Body of pancreas (tissue), 4 donors: Measurements from ENCODE around the gene UBXN6. TPM values are rescaled to one million over a fixed set of nuclear protein-coding genes. Genes with fewer than 3 reads are reported as not detected.

ENCODE experiments used
- ATAC-seq: fragments of 150-250 bp; one replicate; pipeline ENCODE4 v1.9.1; 2016
- DNase-seq, 4 donors: peaks; one replicate each; pipeline ENCODE4 v3.0.0-alpha.2; 2019
- H3K27ac ChIP-seq, 4 donors: fragments of 200-600 bp; sonication (generic); 1 replicate in 3 of 4; 2 replicates in 1 of 4; pipeline versions ENCODE4 v1.5.1 to v1.6.1; 2016 to 2019; ENCODE audit warnings: mild to moderate bottlenecking in 1 of 4, mixed read lengths in 1 of 4, moderate library complexity in 1 of 4
- H3K27me3 ChIP-seq, 2 donors: fragments of 200-600 bp; sonication (generic); one replicate each; pipeline ENCODE4 v1.6.0; 2016; ENCODE audit warnings: mild to moderate bottlenecking in 1 of 2
- H3K36me3 ChIP-seq, 2 donors: fragments of 200-600 bp; sonication (generic); replicated peaks in 1 of 2; 2 replicates each; pipeline ENCODE4 v1.5.1; 2016; ENCODE audit warnings: low read depth in 2 of 2; ENCODE audit not compliant: insufficient read depth in 1 of 2
- H3K4me1 ChIP-seq: fragments of 200-600 bp; sonication (generic); one replicate; pipeline ENCODE4 v1.6.0; 2016
- H3K4me3 ChIP-seq, 2 donors: fragments of 200-600 bp; sonication (generic); 1 replicate in 1 of 2; 2 replicates in 1 of 2; pipeline ENCODE4 v1.5.1; 2016 to 2019
- H3K9me3 ChIP-seq, 3 donors: fragments of 200-600 bp; sonication (generic); 1 replicate in 2 of 3; 2 replicates in 1 of 3; pipeline ENCODE4 v1.5.1; 2016
- CTCF ChIP-seq, 7 experiments: fragments of 450-650 bp in 4 of 7; fragments of 200-600 bp in 3 of 7; sonication (generic) in 3 of 7; IDR thresholded peaks; one replicate each; pipeline ENCODE4 v1.5.1; 2016 to 2019; ENCODE audit warnings: antibody characterized with exemption in 7 of 7
- POLR2A ChIP-seq, 3 donors: fragments of 450-650 bp; IDR thresholded peaks; one replicate each; pipeline ENCODE4 v1.6.1; 2016; ENCODE audit warnings: antibody characterized with exemption in 3 of 3, mild to moderate bottlenecking in 2 of 3
- WGBS, 2 donors: methylation state at CpG; one replicate each; pipeline ENCODE4 v1.1.5; 2017; 5-methylcytosine and 5-hydroxymethylcytosine counted together
- intact Hi-C: fragments of 100-400 bp; cut with DNase I; formaldehyde crosslinking; loops from one replicate; pipeline ENCODE4 v1.15.1; 2023
- total RNA-seq, 2 donors: library from RNA; depleted of rRNA; stranded (reverse); fragments of >200 nt; gene quantifications; one replicate each; pipeline ENCODE4 v1.1.0, GENCODE V29; 2016

Gene UBXN6
- total RNA-seq, 2 donors from 2014 or later: 64.6 to 107 TPM

GRCh38 chr19:4499318-4499717 is 41.7 kb upstream of the UBXN6 start:
- H3K36me3 ChIP-seq: peaks cover under 1 to 10% of the 10 kb centered on the region in 2 donors
- TF ChIP-seq POLR2A (IDR thresholded peaks at IDR 0.05): no peak
- no peak for TF ChIP-seq CTCF (IDR thresholded peaks at IDR 0.05)
- DNase-seq: no peak
- H3K27ac ChIP-seq: no peak overlapping the region
- H3K4me1 ChIP-seq: no peaks in the 10 kb centered on the region
- no peaks in the 10 kb centered on the region for H3K27me3 ChIP-seq
- ATAC-seq: no peak
- no peak overlapping the region for H3K4me3 ChIP-seq
- WGBS, 2 donors: 94 to 97% methylated on average over 23 of the region's 23 CpGs
- no peaks in the 10 kb centered on the region for H3K9me3 ChIP-seq
- intact Hi-C loops: no loop called here

DNA sequence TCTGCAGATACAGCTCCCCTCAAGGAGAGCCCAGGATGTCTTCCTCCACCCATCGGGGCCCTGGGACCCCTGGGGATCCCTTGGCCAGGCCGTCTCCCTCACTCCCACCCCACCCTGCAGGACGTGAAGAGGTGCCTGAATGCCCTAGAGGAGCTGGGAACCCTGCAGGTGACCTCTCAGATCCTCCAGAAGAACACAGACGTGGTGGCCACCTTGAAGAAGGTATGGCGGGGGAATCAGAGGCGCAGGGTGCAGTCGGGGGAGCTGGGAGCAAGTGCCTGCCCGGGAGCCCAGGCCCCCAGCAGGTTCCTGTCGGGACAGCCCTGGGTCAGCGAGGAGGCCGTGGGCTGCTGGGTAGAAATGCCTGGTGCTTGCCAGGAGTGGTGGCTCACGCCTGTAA is 41.1 kb upstream of the UBXN6 start:
- Histone ChIP-seq H3K9me3 (no peaks in the 10 kb centered on the region), H3K36me3 (peaks cover 7 to 13% of the 10 kb centered on the region in 2 donors), H3K4me1 (no peaks in the 10 kb centered on the region), H3K27me3 (no peaks in the 10 kb centered on the region), H3K27ac (no peak overlapping the region), H3K4me3 (no peak overlapping the region)
- ATAC-seq: no peak
- intact Hi-C loops: no loop called here
- WGBS, 2 donors: 88 to 98% methylated on average over 7 to 12 of the region's 12 CpGs
- DNase-seq: no peak
- TF ChIP-seq CTCF (IDR thresholded peaks at IDR 0.05) (no peak), POLR2A (IDR thresholded peaks at IDR 0.05) (no peak)

GRCh38 chr19:4497770-4498389 is 40.3 kb upstream of the UBXN6 start:
- 90 to 97% methylated on average over 17 to 22 of the region's 25 CpGs for WGBS, 2 donors
- no peak overlapping the region for H3K27ac ChIP-seq
- H3K36me3 ChIP-seq: peaks cover 9 to 14% of the 10 kb centered on the region in 2 donors
- no peak overlapping the region for H3K4me3 ChIP-seq
- ATAC-seq (no peak), DNase-seq (no peak)
- TF ChIP-seq CTCF (IDR thresholded peaks at IDR 0.05): no peak
- intact Hi-C loops: no loop called here
- no peaks in the 10 kb centered on the region for H3K4me1 ChIP-seq
- H3K27me3 ChIP-seq: no peaks in the 10 kb centered on the region
- H3K9me3 ChIP-seq: no peaks in the 10 kb centered on the region

DNA sequence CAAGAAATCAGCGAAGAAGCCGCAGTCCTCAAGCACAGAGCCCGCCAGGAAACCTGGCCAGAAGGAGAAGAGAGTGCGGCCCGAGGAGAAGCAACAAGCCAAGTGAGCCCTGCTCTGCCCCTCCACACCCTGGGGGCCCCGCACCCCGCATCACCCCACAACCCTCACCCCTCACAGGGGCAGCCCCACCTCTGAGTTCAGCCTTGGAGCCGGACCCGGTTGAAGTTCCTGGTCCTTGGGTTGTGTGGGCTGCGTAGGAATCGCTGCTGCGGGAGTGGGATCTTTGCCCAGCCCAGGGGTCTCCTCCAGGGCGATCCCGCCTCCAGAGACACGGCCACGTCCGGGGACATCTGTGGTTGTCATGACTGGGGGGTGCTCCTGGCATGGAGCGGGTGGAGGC is 38.7 kb upstream of the UBXN6 start:
- Histone ChIP-seq H3K27ac (no peak overlapping the region), H3K27me3 (no peaks in the 10 kb centered on the region), H3K9me3 (no peaks in the 10 kb centered on the region), H3K4me3 (no peak overlapping the region), H3K36me3 (peaks cover 9 to 12% of the 10 kb centered on the region in 2 donors), H3K4me1 (no peaks in the 10 kb centered on the region)
- DNase-seq (no peak), ATAC-seq (no peak)
- TF ChIP-seq POLR2A (IDR thresholded peaks at IDR 0.05) (no peak), CTCF (IDR thresholded peaks at IDR 0.05) (no peak)
- intact Hi-C loops: no loop called here
- 87 to 91% methylated on average over 7 to 18 of the region's 18 CpGs for WGBS, 2 donors

GRCh38 chr19:4495471-4495870 is 37.9 kb upstream of the UBXN6 start:
- Histone ChIP-seq H3K4me3 (no peak overlapping the region), H3K27me3 (no peaks in the 10 kb centered on the region), H3K27ac (no peak overlapping the region), H3K36me3 (peaks cover 9 to 12% of the 10 kb centered on the region in 2 donors), H3K4me1 (no peaks in the 10 kb centered on the region), H3K9me3 (no peaks in the 10 kb centered on the region)
- ATAC-seq (no peak), DNase-seq (peak in 1 of 4 donors; percentile 21)
- intact Hi-C loops: no loop called here
- WGBS, 2 donors: 82 to 93% methylated on average over 8 to 12 of the region's 12 CpGs
- TF ChIP-seq POLR2A (IDR thresholded peaks at IDR 0.05): no peak
- peak in 3 of 7 experiments; percentile 7 to 24 (median 14) for TF ChIP-seq CTCF (IDR thresholded peaks at IDR 0.05)
